Raji (cell line): ENCODE measurements around the gene BUD31.
A peak's percentile ranks its signal among the peaks of the same experiment; 100 is the strongest.

Source experiments
- POLR2A ChIP-seq: IDR thresholded peaks from 2 replicates; pipeline ENCODE4 v1.6.1; 2011; ENCODE audit warnings: low read depth, low read length, control low read depth; ENCODE audit not compliant: insufficient read depth

BUD31 gene

GRCh38 chr7:99374111-99375064, 34.4 kb upstream of the BUD31 start, which contains the start of gene ARPC1B:
Gene ARPC1B, plus strand, starts transcription at chr7:99374730. Its CDS starts 10,985 bp downstream, at chr7:99385715.
- TF ChIP-seq POLR2A, result peak; percentile 73; the same call in 1 of the 2 replicates

GRCh38 chr7:99375070-99375807, 33.5 kb upstream of the BUD31 start:
- peak; percentile 47; the same call in 1 of the 2 replicates for TF ChIP-seq POLR2A

DNA sequence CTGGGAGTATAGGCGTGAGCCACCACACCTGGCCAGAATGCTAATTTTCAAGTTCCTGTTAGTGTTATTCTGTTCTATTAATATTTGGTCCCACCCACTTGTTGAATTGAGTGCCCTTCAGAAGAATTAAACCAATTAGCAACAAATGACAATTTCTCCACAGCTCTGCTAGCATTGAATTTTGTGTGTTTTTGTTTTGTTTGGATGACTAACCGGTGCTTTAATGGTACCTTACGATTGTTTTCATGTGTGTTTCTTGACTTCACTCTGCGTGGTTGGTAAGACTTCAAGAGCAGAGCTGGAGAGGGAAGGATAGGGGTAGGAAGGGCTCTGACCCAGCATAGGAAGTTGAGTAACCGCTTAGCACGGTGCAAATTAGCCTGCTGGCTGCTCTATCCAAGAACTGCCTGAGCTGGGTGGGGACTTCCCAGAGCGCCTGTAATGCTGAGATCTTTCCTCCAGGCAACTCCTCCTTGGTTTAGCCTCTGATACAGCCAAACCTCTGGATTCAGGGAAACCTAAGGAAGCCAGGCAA, 29.7 kb upstream of the BUD31 start:
- TF ChIP-seq POLR2A, result no peak

- TF ChIP-seq POLR2A, result peak; percentile 44; the same call in 1 of the 2 replicates
Measured at GRCh38 chr7:99380032-99380822, 28.5 kb upstream of the BUD31 start.

DNA sequence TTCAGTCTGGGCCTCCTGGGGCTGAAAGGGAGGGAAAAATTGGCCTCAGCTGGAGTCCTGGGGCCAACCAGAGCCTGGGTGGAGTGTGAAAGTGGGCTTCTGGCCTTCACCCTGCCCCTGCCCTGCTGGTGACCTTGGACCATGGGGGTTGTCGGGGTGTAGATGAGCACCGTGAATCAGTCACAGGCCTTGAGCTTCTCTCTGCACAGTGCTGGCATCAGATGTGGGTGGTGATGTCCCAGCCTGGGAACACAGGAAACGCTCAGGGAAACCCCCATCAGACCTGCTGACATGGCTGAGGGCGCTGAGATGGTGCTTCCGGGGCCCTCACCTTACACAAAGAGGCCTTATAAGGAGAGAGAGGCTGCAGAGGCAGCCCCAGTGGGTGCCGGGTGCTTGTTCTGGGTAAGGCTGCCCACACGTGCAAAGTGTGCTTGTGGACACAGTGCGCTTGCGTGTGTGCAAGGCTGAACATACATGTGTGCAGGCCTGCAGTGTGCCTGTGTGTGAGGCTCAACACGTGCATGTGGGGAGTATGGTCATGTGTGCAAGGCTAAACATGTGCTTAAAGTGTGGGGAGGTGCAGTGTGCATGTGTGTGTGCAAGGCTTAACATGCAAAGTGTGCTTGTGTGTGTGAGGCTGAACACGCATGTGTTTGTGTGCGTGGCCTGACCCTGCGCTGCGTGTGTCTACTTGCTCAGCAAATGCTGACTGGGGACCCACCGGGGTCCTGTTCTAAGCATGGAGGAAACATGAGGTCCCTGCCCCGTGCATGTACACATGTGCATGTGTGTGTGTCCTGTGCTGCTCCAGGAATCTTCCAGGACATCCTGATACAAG, 27.7 kb upstream of the BUD31 start:
- TF ChIP-seq POLR2A, result peak; percentile 77

GRCh38 chr7:99381664-99382075, 27.1 kb upstream of the BUD31 start:
- no peak for TF ChIP-seq POLR2A

GRCh38 chr7:99383203-99383602, 25.6 kb upstream of the BUD31 start:
- no peak for TF ChIP-seq POLR2A

GRCh38 chr7:99383791-99384370, 24.9 kb upstream of the BUD31 start:
- TF ChIP-seq POLR2A, result no peak

DNA sequence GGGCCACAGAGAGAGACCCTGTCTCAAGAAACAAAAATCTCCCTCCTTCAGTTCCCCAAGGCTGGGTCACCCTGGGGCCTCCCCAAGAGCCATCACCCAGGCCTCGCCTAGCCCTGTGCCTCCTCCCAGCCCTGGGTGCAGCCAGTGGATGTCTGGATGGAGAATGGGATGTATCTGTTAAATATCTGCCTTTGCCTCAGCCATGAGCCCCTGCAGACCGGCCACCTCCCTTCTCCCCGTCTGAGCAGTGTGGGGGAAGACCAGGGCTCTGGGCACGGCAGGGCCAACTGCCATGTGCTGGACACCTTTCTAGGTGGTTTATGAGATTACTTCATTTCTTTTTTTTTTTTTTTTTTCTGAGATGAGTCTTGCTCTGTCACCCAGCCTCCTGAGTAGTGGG, 24.2 kb upstream of the BUD31 start:
- TF ChIP-seq POLR2A, result no peak

DNA sequence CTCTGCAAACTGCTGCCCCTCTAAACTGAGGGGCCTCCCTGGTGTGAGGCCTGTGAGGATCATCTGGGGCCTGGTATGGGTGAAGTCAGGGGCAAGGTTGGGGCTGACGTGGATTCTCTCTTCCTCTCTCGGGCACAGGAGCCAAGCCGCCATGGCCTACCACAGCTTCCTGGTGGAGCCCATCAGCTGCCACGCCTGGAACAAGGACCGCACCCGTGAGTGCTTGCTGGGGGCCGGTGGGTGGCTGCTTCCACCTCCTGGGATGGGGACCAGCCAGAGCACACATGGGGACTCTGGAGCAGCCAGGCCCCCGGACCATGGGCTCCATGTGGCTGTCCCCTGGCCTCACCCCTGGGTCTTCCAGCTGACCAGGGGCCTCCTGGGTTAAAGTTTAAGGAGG, 23.2 kb upstream of the BUD31 start:
- TF ChIP-seq POLR2A, result no peak

GRCh38 chr7:99386584-99387238, 22.1 kb upstream of the BUD31 start:
- 0 out of 2 replicates have a peak, but pooled peaks have one; percentile 22 for TF ChIP-seq POLR2A

GRCh38 chr7:99387912-99388311, 20.9 kb upstream of the BUD31 start:
- no peak for TF ChIP-seq POLR2A

DNA sequence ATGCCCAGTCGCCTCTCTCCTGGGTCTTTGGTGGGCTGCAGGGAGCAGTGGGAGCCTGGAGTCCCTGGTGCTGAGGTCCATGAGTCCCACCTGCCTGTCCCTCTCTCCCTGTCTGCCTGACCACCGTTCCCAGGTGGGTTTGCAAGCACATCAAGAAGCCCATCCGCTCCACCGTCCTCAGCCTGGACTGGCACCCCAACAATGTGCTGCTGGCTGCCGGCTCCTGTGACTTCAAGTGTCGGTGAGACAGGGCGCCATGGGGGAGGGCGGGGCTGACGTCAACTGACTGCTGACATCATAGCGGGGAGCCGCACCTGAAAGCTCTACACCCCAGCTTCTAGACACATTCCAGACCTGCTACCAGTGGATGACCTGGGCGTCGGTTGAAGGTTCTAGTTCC, 19.0 kb upstream of the BUD31 start:
- no peak for TF ChIP-seq POLR2A
